GM06990 (cell line): Measurements from ENCODE around the gene ODAD3.
A peak's percentile ranks its signal among the peaks of the same experiment; 100 is the strongest.

Experiments
- DNase-seq: peaks from one replicate; pipeline ENCODE4 v3.0.0-alpha.2; 2011; ENCODE audit not compliant: insufficient read length; ENCODE audit errors: extremely low read depth
- H3K27me3 ChIP-seq: replicated peaks from 2 replicates; pipeline ENCODE4 v1.6.0; 2011; ENCODE audit warnings: low read length; ENCODE audit not compliant: control insufficient read depth, insufficient read depth
- H3K36me3 ChIP-seq: 2 replicates; pipeline ENCODE4 v1.5.1; 2011; ENCODE audit warnings: low read length; ENCODE audit not compliant: control insufficient read depth, insufficient read depth
- H3K4me3 ChIP-seq: replicated peaks from 2 replicates; pipeline ENCODE4 v1.5.1; 2011; ENCODE audit warnings: low read depth, mild to moderate bottlenecking, control low read depth, low read length
- CTCF ChIP-seq: IDR thresholded peaks from 2 replicates; pipeline ENCODE4 v1.5.1; 2011; ENCODE audit warnings: low read length, control low read depth, mild to moderate bottlenecking, inconsistent platforms; ENCODE audit not compliant: insufficient read depth, poor library complexity, severe bottlenecking

The ODAD3 gene

GRCh38 chr19:11453468-11454341, 18.8 kb upstream of the ODAD3 start:
- Histone ChIP-seq H3K36me3 (peaks cover 7% of the 10 kb centered on the region), H3K4me3 (peak overlapping the region; percentile 68), H3K27me3 (no peaks in the 10 kb centered on the region)
- peak; percentile 93 for TF ChIP-seq CTCF
- no peak for DNase-seq

- peak overlapping the region; percentile 68 for H3K4me3 ChIP-seq
- TF ChIP-seq CTCF = peak; percentile 78
- H3K27me3 ChIP-seq = no peaks in the 10 kb centered on the region
- peaks cover 14% of the 10 kb centered on the region for H3K36me3 ChIP-seq
- DNase-seq = no peak
Observed at GRCh38 chr19:11452620-11453310, 17.8 kb upstream of the ODAD3 start.

- Histone ChIP-seq H3K27me3 (no peaks in the 10 kb centered on the region), H3K4me3 (peak overlapping the region; percentile 68), H3K36me3 (peaks cover 20% of the 10 kb centered on the region)
- no peak for DNase-seq
- no peak for TF ChIP-seq CTCF
Observed at GRCh38 chr19:11451871-11452619, 17.1 kb upstream of the ODAD3 start.

GRCh38 chr19:11451327-11451870, 16.5 kb upstream of the ODAD3 start:
- Histone ChIP-seq H3K36me3 (peaks cover 25% of the 10 kb centered on the region), H3K27me3 (no peaks in the 10 kb centered on the region), H3K4me3 (peak overlapping the region; percentile 68)
- no peak for DNase-seq
- no peak for TF ChIP-seq CTCF

- TF ChIP-seq CTCF = no peak
- H3K4me3 ChIP-seq = no peak overlapping the region
- no peaks in the 10 kb centered on the region for H3K27me3 ChIP-seq
- DNase-seq = no peak
- H3K36me3 ChIP-seq = peaks cover 30% of the 10 kb centered on the region
Observed at GRCh38 chr19:11450570-11451326, 15.8 kb upstream of the ODAD3 start.
